Measurements from ENCODE around the gene DTNB. TPM values are rescaled to one million over a fixed set of nuclear protein-coding genes. Genes with fewer than 3 reads are reported as not detected.

DTNB gene
- total and polyA plus RNA-seq, 2 donors (not counting 3 experiments of a cell fraction or from before 2014, with no cell fraction given) = 11.5 to 17.0 TPM

GRCh38 chr2:25420820-25421237, 252.5 kb downstream of the DTNB start:
- H3K79me2 ChIP-seq (ENCODE audit: control insufficient read depth, insufficient read depth, low read length) = no peaks in the 10 kb centered on the region
- no peaks in the 10 kb centered on the region for H3K9me3 ChIP-seq (replicated peaks; ENCODE audit: control insufficient read depth, insufficient read depth, low read length)
- ChIA-PET POLR2A (no interaction called here), CTCF (no interaction called here)
- H3K4me2 ChIP-seq (ENCODE audit: insufficient read depth, low read length) = no peak overlapping the region
- H3K4me1 ChIP-seq (ENCODE audit: control insufficient read depth, extremely low read depth, insufficient read depth, low read length) = no peaks in the 10 kb centered on the region
- H3K9me1 ChIP-seq (replicated peaks; ENCODE audit: control insufficient read depth, extremely low read depth, insufficient read depth, low read length) = no peaks in the 10 kb centered on the region
- BruUV-seq (replicated peaks) = no TSS peak
- no peaks in the 10 kb centered on the region for H3K36me3 ChIP-seq (ENCODE audit: control insufficient read depth in 2 of 2, extremely low read depth in 1 of 2, insufficient read depth in 2 of 2, low read length in 2 of 2)
- no peak for DNase-seq (ENCODE audit: low read depth, low spot score)
- intact Hi-C loops (cut with micrococcal nuclease) (no loop called here), dilution Hi-C loops (cut with MboI; ENCODE audit: extremely low pct_ligation_motif_present, low sequenced_read_pairs) (no loop called here)
- no peak for FAIRE-seq
- TF ChIP-seq JUN (IDR thresholded peaks at IDR 0.05; ENCODE audit: borderline replicate concordance, insufficient read depth, insufficient read length, low read depth) = no peak
- TF ChIP-seq GATA2 (IDR thresholded peaks at IDR 0.05; ENCODE audit: insufficient read depth, insufficient read length, low read depth, low read length) = no peak
- no peak for TF ChIP-seq EZH2 (IDR thresholded peaks at IDR 0.05; ENCODE audit: borderline replicate concordance, low read depth, low read length, severe bottlenecking)
- no peak overlapping the region for H3K27ac ChIP-seq (ENCODE audit: insufficient read depth, low read depth, low read length)
- H3K4me3 ChIP-seq (replicated peaks in 1 of 3; ENCODE audit: insufficient read depth in 1 of 3, low read depth in 1 of 3, low read length in 3 of 3) = no peak overlapping the region
- H4K20me1 ChIP-seq (replicated peaks; ENCODE audit: control insufficient read depth, extremely low read depth, insufficient read depth, low read length) = no peaks in the 10 kb centered on the region
- H2AFZ ChIP-seq (ENCODE audit: low read depth, low read length) = no peak overlapping the region
- no peak overlapping the region for H3K9ac ChIP-seq (replicated peaks; ENCODE audit: extremely low read depth, insufficient read depth, low read length)
- no peaks in the 10 kb centered on the region for H3K27me3 ChIP-seq (ENCODE audit: control insufficient read depth in 2 of 2, insufficient read depth in 2 of 2, low read length in 2 of 2)

GRCh38 chr2:25419678-25420242, 253.6 kb downstream of the DTNB start:
- BruUV-seq (replicated peaks) = no TSS peak
- CTCF ChIA-PET = no interaction called here
- dilution Hi-C loops (cut with MboI; ENCODE audit: extremely low pct_ligation_motif_present, low sequenced_read_pairs) = no loop called here
- no peaks in the 10 kb centered on the region for H3K9me3 ChIP-seq (replicated peaks; ENCODE audit: control insufficient read depth, insufficient read depth, low read length)
- TF ChIP-seq MYC (IDR thresholded peaks at IDR 0.05; ENCODE audit: low read depth, low read length) (no peak), CTCF (IDR thresholded peaks at IDR 0.05; ENCODE audit: extremely low read depth in 1 of 2, insufficient read depth in 1 of 2, low read depth in 1 of 2, low read length in 2 of 2) (no peak), FOS (IDR thresholded peaks at IDR 0.05; ENCODE audit: borderline replicate concordance, insufficient read depth, low read length) (no peak), EZH2 (IDR thresholded peaks at IDR 0.05; ENCODE audit: borderline replicate concordance, low read depth, low read length, severe bottlenecking) (no peak), GATA2 (IDR thresholded peaks at IDR 0.05; ENCODE audit: insufficient read depth, insufficient read length, low read depth, low read length) (no peak), POLR2A (IDR thresholded peaks at IDR 0.05; ENCODE audit: low read depth, low read length) (no peak), POLR2AphosphoS5 (IDR thresholded peaks at IDR 0.05; ENCODE audit: insufficient read depth, low read depth, low read length) (no peak), MAX (IDR thresholded peaks at IDR 0.05; ENCODE audit: insufficient read depth, insufficient read length) (no peak), JUN (IDR thresholded peaks at IDR 0.05; ENCODE audit: borderline replicate concordance, insufficient read depth, insufficient read length, low read depth) (no peak)
- H4K20me1 ChIP-seq (replicated peaks; ENCODE audit: control insufficient read depth, extremely low read depth, insufficient read depth, low read length) = no peaks in the 10 kb centered on the region
- H3K27ac ChIP-seq (ENCODE audit: insufficient read depth, low read depth, low read length) = no peak overlapping the region
- POLR2A ChIA-PET = no interaction called here
- intact Hi-C loops (cut with micrococcal nuclease) = no loop called here
- H3K4me1 ChIP-seq (ENCODE audit: control insufficient read depth, extremely low read depth, insufficient read depth, low read length) = no peaks in the 10 kb centered on the region
- H3K4me2 ChIP-seq (ENCODE audit: insufficient read depth, low read length) = no peak overlapping the region
- H3K9me1 ChIP-seq (replicated peaks; ENCODE audit: control insufficient read depth, extremely low read depth, insufficient read depth, low read length) = no peaks in the 10 kb centered on the region
- DNase-seq (ENCODE audit: low read depth, low spot score) (no peak), FAIRE-seq (peak; percentile 4)
- no peaks in the 10 kb centered on the region for H3K27me3 ChIP-seq (ENCODE audit: control insufficient read depth in 2 of 2, insufficient read depth in 2 of 2, low read length in 2 of 2)
- H3K9ac ChIP-seq (replicated peaks; ENCODE audit: extremely low read depth, insufficient read depth, low read length) = no peak overlapping the region
- H3K4me3 ChIP-seq (replicated peaks in 1 of 3; ENCODE audit: insufficient read depth in 1 of 3, low read depth in 1 of 3, low read length in 3 of 3) = no peak overlapping the region
- no peak overlapping the region for H2AFZ ChIP-seq (ENCODE audit: low read depth, low read length)
- H3K36me3 ChIP-seq (ENCODE audit: control insufficient read depth in 2 of 2, extremely low read depth in 1 of 2, insufficient read depth in 2 of 2, low read length in 2 of 2) = no peaks in the 10 kb centered on the region
- no peaks in the 10 kb centered on the region for H3K79me2 ChIP-seq (ENCODE audit: control insufficient read depth, insufficient read depth, low read length)
